Measurements from ENCODE around the gene BEST4. TPM values are rescaled to one million over a fixed set of nuclear protein-coding genes. Genes with fewer than 3 reads are reported as not detected.
A peak's percentile ranks its signal among the peaks of the same experiment; 100 is the strongest.

Gene BEST4
- under 1 TPM; 0.09 to 0.23 (median 0.12) TPM for total RNA-seq (2021; fragmentation: NEBNext Ultra II Directional; extraction: Animal tissue kit (Norgen Biotek cat#: 25700))
- long read RNA-seq, partial matches to known transcripts = 0 of 1 reads
- long read RNA-seq, other reads (novel, unspliced or antisense) = 1 of 1 reads

- Mint-ChIP-seq H3K27me3 (ENCODE audit: insufficient read depth) (no peaks in the 10 kb centered on the region; the same call in none of the 2 replicates), H3K4me3 (no peak within 1 kb of the TSS), H3K27ac (no peak within 1 kb of the TSS), H3K4me1 (ENCODE audit: low read depth) (peaks cover 19% of the 10 kb centered on the region), H3K9me3 (no peaks in the 10 kb centered on the region), H3K36me3 (ENCODE audit: low read depth) (peaks cover 2% of the 10 kb centered on the region; the same call in 1 of the 2 replicates)
- TF ChIP-seq CTCF (IDR thresholded peaks at IDR 0.05) = no peak
- DNase-seq = no peak
Measured at GRCh38 chr1:44788120-44788860, at the start of gene BEST4. Gene BEST4, minus strand, starts transcription at chr1:44788170. Its CDS starts 465 bp downstream, at chr1:44787705.

GRCh38 chr1:44835738-44836675 is 48.0 kb upstream of the BEST4 start:
- Mint-ChIP-seq H3K27me3 (ENCODE audit: insufficient read depth) (peaks cover 2% of the 10 kb centered on the region), H3K27ac (no peak overlapping the region), H3K9me3 (no peaks in the 10 kb centered on the region), H3K4me3 (peak overlapping the region; percentile 23; the same call in 1 of the 2 replicates), H3K36me3 (ENCODE audit: low read depth) (no peaks in the 10 kb centered on the region), H3K4me1 (ENCODE audit: low read depth) (0 out of 2 replicates have a peak, but pooled peaks cover 6% of the 10 kb centered on the region)
- DNase-seq = peak; percentile 73
- TF ChIP-seq CTCF (IDR thresholded peaks at IDR 0.05) = peak; percentile 95

GRCh38 chr1:44834328-44834727 is 46.4 kb upstream of the BEST4 start:
- DNase-seq = no peak
- Mint-ChIP-seq H3K9me3 (no peaks in the 10 kb centered on the region), H3K4me1 (ENCODE audit: low read depth) (0 out of 2 replicates have a peak, but pooled peaks cover 6% of the 10 kb centered on the region), H3K4me3 (no peak overlapping the region), H3K27ac (no peak overlapping the region), H3K27me3 (ENCODE audit: insufficient read depth) (peaks cover 2% of the 10 kb centered on the region), H3K36me3 (ENCODE audit: low read depth) (no peaks in the 10 kb centered on the region)
- TF ChIP-seq CTCF (IDR thresholded peaks at IDR 0.05) = no peak

DNA sequence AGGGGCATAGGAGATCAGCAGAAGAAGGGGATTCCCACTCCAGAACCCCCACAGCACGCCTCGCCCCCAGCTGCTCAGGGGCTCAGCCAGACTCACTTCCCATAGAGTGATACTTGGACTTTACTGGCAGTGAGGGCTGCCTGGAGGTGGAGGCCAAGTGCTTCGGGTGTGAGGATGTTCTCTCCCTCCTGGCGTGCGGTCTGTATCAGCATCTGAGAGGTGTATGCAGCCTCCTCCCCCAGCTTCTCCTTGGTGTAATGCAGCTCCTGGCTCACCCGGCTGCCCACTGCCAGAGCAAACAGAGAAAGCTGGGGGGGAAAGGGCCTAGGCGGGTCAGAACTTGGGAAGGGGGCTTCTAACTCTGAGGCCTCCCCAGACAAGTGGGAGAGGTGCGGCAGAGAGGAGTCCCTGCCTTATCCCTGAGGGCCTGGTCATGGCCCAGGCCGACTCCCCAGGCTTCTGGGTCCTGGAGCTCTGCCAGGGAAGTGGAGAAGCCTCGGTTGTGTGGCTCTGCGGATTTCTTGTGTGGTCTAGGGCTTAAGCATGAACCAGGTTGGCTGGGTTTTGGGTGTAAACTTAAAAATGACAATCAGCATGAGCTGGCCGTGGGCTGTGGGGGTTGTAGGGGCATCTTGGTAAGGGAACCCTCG is 44.2 kb upstream of the BEST4 start:
- no peaks in the 10 kb centered on the region for H3K36me3 Mint-ChIP-seq (ENCODE audit: low read depth)
- H3K4me3 Mint-ChIP-seq = no peak overlapping the region
- peaks cover 2% of the 10 kb centered on the region for H3K27me3 Mint-ChIP-seq (ENCODE audit: insufficient read depth)
- H3K9me3 Mint-ChIP-seq = peaks cover 5% of the 10 kb centered on the region; the same call in 1 of the 2 replicates
- no peak overlapping the region for H3K27ac Mint-ChIP-seq
- no peak for TF ChIP-seq CTCF (IDR thresholded peaks at IDR 0.05)
- 0 out of 2 replicates have a peak, but pooled peaks cover 6% of the 10 kb centered on the region for H3K4me1 Mint-ChIP-seq (ENCODE audit: low read depth)
- DNase-seq = no peak

- H3K4me1 Mint-ChIP-seq (ENCODE audit: low read depth) = 0 out of 2 replicates have a peak, but pooled peaks cover 6% of the 10 kb centered on the region
- H3K27ac Mint-ChIP-seq = no peak overlapping the region
Measured at GRCh38 chr1:44831516-44831915, 43.5 kb upstream of the BEST4 start.

More at GRCh38 chr1:44831516-44831915, 43.5 kb upstream of the BEST4 start:
- Mint-ChIP-seq H3K9me3 (peaks cover 5% of the 10 kb centered on the region; the same call in 1 of the 2 replicates), H3K36me3 (ENCODE audit: low read depth) (no peaks in the 10 kb centered on the region), H3K4me3 (no peak overlapping the region), H3K27me3 (ENCODE audit: insufficient read depth) (peaks cover 2% of the 10 kb centered on the region)
- DNase-seq = no peak
- no peak for TF ChIP-seq CTCF (IDR thresholded peaks at IDR 0.05)
